ENCODE data around the gene NFATC2IP. TPM values are rescaled to one million over a fixed set of nuclear protein-coding genes. Genes with fewer than 3 reads are reported as not detected.

The NFATC2IP gene
- total RNA-seq, 1 donor from 2014 or later, result 85.7 TPM

DNA sequence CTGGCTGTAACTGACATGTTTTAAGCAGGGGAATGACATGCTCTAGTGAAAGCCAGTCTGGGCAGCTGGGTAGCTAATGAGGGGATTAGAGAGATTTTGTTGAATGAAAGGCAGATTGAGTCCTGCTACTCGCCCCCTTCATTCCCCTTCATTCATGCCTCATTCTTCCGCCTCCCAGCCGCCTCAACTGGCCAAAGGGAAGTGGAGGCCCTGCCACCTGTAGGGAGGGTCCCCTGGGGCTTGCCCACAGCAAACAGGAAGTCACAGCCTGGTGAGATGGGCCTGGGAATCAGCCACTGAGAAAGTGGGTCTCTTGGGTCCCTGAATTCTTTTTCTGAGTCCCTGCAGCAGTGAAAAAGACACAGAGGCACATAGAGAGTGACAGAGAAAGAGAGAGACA is 20.1 kb upstream of the NFATC2IP start:
- Mint-ChIP-seq H3K4me3 (peak overlapping the region; percentile 99), H3K27ac (peak overlapping the region; percentile 98), H3K9me3 (no peaks in the 10 kb centered on the region), H3K4me1 (peaks cover 75% of the 10 kb centered on the region), H3K27me3 (no peaks in the 10 kb centered on the region), H3K36me3 (ENCODE audit: low read depth) (peaks cover 32% of the 10 kb centered on the region)
- CTCF ChIA-PET, result interaction anchor here (7.4 kb wide), 1 partner anchor 14 kb away, joined by 51 read pairs; no protein-coding TSS in a partner anchor
- intact Hi-C loops (cut with micrococcal nuclease), result loop anchor here (5.0 kb wide), 1 partner anchor 438 kb away; the partner anchor contains the start of genes APOBR and CLN3
- TF ChIP-seq, protein P1, sequence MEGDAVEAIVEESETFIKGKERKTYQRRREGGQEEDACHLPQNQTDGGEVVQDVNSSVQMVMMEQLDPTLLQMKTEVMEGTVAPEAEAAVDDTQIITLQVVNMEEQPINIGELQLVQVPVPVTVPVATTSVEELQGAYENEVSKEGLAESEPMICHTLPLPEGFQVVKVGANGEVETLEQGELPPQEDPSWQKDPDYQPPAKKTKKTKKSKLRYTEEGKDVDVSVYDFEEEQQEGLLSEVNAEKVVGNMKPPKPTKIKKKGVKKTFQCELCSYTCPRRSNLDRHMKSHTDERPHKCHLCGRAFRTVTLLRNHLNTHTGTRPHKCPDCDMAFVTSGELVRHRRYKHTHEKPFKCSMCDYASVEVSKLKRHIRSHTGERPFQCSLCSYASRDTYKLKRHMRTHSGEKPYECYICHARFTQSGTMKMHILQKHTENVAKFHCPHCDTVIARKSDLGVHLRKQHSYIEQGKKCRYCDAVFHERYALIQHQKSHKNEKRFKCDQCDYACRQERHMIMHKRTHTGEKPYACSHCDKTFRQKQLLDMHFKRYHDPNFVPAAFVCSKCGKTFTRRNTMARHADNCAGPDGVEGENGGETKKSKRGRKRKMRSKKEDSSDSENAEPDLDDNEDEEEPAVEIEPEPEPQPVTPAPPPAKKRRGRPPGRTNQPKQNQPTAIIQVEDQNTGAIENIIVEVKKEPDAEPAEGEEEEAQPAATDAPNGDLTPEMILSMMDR (IDR thresholded peaks at IDR 0.05), result no peak
- ATAC-seq (ENCODE audit: low read depth) (peak; percentile 76), DNase-seq (peak; percentile 60)
- POLR2A ChIA-PET, result interaction anchor here (0.8 to 3.3 kb wide), 7 partner anchors 14 to 108 kb away, joined by 4 to 44 read pairs (median 16); partner anchors contain the start of genes ATP2A1, ATXN2L, NFATC2IP and SH2B1

GRCh38 chr16:28931801-28932225 is 18.9 kb upstream of the NFATC2IP start, which contains the start of gene CD19:
Gene CD19 (plus strand): TSS chr16:28931971. CDS start chr16:28932001, 30 bp downstream.
- peak; percentile 49 for ATAC-seq (ENCODE audit: low read depth)
- ChIA-PET POLR2A (interaction anchor here (0.5 to 12.8 kb wide), 17 partner anchors 9 to 994 kb away, joined by 3 to 192 read pairs (median 8); partner anchors contain the start of genes APOBR, ATP2A1, ATXN2L and KCTD13), CTCF (interaction anchor here (1.0 to 7.4 kb wide), 5 partner anchors 8 to 58 kb away, joined by 4 to 51 read pairs (median 4); partner anchors contain the start of gene NFATC2IP)
- Mint-ChIP-seq H3K9me3 (no peaks in the 10 kb centered on the region), H3K36me3 (ENCODE audit: low read depth) (peaks cover 40% of the 10 kb centered on the region), H3K4me1 (peaks cover 75% of the 10 kb centered on the region), H3K27me3 (no peaks in the 10 kb centered on the region), H3K4me3 (peak within 1 kb of the TSS; percentile 99), H3K27ac (peak within 1 kb of the TSS; percentile 98)
- TF ChIP-seq, protein P1 (IDR thresholded peaks at IDR 0.05), result no peak
- intact Hi-C loops (cut with micrococcal nuclease), result loop anchor here (1.0 to 5.0 kb wide), 3 partner anchors 8 to 440 kb away; partner anchors contain the start of genes APOBR and CLN3
- DNase-seq, result peak; percentile 60

- intact Hi-C loops (cut with micrococcal nuclease), result loop anchor here (1.0 to 5.0 kb wide), 3 partner anchors 8 to 440 kb away; partner anchors contain the start of genes APOBR and CLN3
- Mint-ChIP-seq H3K27ac (peak overlapping the region; percentile 98), H3K36me3 (ENCODE audit: low read depth) (peaks cover 46% of the 10 kb centered on the region), H3K9me3 (no peaks in the 10 kb centered on the region), H3K27me3 (no peaks in the 10 kb centered on the region), H3K4me3 (peak overlapping the region; percentile 99), H3K4me1 (peaks cover 78% of the 10 kb centered on the region)
- no peak for ATAC-seq (ENCODE audit: low read depth)
- ChIA-PET POLR2A (interaction anchor here (0.5 to 12.8 kb wide), 19 partner anchors 8 to 994 kb away, joined by 3 to 192 read pairs (median 8); partner anchors contain the start of genes APOBR, ATP2A1, ATXN2L and KCTD13), CTCF (interaction anchor here (1.0 to 7.4 kb wide), 5 partner anchors 9 to 59 kb away, joined by 4 to 51 read pairs (median 4); partner anchors contain the start of gene NFATC2IP)
- TF ChIP-seq, protein P1 (IDR thresholded peaks at IDR 0.05), result no peak
- no peak for DNase-seq
These were observed 18.2 kb upstream of the NFATC2IP start for GRCh38 chr16:28932339-28933141.

DNA sequence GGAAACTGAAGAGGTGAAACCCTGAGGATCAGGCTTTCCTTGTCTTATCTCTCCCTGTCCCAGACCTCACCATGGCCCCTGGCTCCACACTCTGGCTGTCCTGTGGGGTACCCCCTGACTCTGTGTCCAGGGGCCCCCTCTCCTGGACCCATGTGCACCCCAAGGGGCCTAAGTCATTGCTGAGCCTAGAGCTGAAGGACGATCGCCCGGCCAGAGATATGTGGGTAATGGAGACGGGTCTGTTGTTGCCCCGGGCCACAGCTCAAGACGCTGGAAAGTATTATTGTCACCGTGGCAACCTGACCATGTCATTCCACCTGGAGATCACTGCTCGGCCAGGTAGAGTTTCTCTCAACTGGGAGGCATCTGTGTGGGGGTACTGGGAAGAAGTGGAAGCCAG is 17.6 kb upstream of the NFATC2IP start:
- Mint-ChIP-seq H3K4me1 (peaks cover 74% of the 10 kb centered on the region), H3K27me3 (no peaks in the 10 kb centered on the region), H3K27ac (peak overlapping the region; percentile 98), H3K36me3 (ENCODE audit: low read depth) (peaks cover 52% of the 10 kb centered on the region), H3K9me3 (no peaks in the 10 kb centered on the region), H3K4me3 (peak overlapping the region; percentile 99)
- TF ChIP-seq, protein P1 (IDR thresholded peaks at IDR 0.05), result no peak
- DNase-seq (no peak), ATAC-seq (ENCODE audit: low read depth) (no peak)
- POLR2A ChIA-PET, result interaction anchor here (0.6 to 12.8 kb wide), 13 partner anchors 10 to 110 kb away, joined by 3 to 192 read pairs (median 15); partner anchors contain the start of genes ATP2A1, ATXN2L, NFATC2IP and RABEP2
- CTCF ChIA-PET, result interaction anchor here (1.0 to 7.4 kb wide), 5 partner anchors 10 to 60 kb away, joined by 4 to 51 read pairs (median 4); partner anchors contain the start of gene NFATC2IP
- intact Hi-C loops (cut with micrococcal nuclease), result loop anchor here (5.0 kb wide), 1 partner anchor 441 kb away; the partner anchor contains the start of genes APOBR and CLN3

Data from activated B cell treated with CpG ODN at 0.5 μM for 24 hours (primary cell).